ENCODE measurements around the gene FKBP6.
"Not testable (repeated sequence)": the region's sequence is repeated elsewhere in the genome, so short reads cannot be mapped to it uniquely, and the experiment has no call there.

Gene FKBP6

DNA sequence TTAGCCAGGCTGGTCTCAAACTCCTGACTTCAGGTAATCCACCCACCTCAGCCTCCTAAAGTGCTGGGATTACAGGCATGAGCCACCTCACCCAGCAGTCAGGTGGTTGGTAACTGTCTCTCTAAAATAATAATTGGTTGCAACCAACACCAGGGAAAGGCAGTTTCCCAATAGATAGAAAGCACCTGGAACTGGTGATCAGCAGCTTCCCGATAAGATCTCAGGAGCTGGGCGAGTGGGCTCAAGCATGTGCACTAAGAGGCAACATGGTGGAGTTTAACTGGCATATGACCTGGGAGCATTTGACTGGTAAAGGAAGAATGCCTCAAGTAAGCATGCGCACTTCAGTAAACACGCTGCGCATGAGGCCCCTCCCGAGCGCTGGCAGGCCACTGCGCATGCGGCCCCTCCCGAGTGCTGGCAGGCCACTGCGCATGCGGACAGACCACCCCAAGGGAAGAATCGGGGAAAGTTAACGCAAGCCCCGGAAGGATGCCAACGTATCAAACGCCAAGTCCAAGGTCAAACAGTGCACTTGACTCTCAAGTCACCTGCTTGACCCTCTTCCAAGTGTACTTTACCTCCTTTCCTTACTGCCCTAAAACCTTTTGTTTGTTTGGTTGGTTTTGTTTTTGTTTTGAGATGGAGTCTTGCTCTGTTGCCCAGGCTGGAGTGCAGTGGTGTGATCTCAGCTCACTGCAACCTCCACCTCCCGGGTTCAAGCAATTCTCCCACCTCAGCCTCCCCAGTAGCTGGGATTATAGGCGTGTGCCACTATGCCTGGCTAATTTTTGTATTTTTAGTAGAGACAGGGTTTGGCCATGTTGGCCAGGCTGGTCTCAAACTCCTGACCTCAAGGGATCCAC lies 71.5 kb downstream of the FKBP6 start:
- peak; percentile 46 for DNase-seq

GRCh38 chr7:73404860-73405259 lies 76.9 kb downstream of the FKBP6 start:
- not testable (repeated sequence) for DNase-seq

Data from activated naive CD4-positive, alpha-beta T cell treated with Interleukin-2 at 50 U/mL for 16 hours (primary cell).